Tibial nerve (tissue), 4 donors: ENCODE results near the gene ZNF737. TPM values are rescaled to one million over a fixed set of nuclear protein-coding genes. Genes with fewer than 3 reads are reported as not detected.
"Not testable (repeated sequence)": the region's sequence is repeated elsewhere in the genome, so short reads cannot be mapped to it uniquely, and the experiment has no call there.

ENCODE experiments used
- DNase-seq, 2 donors: peaks; one replicate each; pipeline ENCODE4 v3.0.0-alpha.2; 2019; ENCODE audit warnings: low spot score in 2 of 2
- H3K27ac ChIP-seq, 4 donors: fragments of 200-600 bp; sonication (generic) in 3 of 4; one replicate each; pipeline ENCODE4 v1.5.1; 2017 to 2019; ENCODE audit warnings: mild to moderate bottlenecking in 1 of 4
- H3K27me3 ChIP-seq, 2 donors: fragments of 200-600 bp; sonication (generic) in 1 of 2; one replicate each; pipeline versions ENCODE4 v1.5.1 to v1.6.0; 2017 to 2019
- H3K36me3 ChIP-seq, 3 donors: fragments of 200-600 bp; sonication (generic); one replicate each; pipeline ENCODE4 v1.5.1; 2018 to 2019
- H3K4me1 ChIP-seq, 4 donors: fragments of 200-600 bp; sonication (generic) in 3 of 4; one replicate each; pipeline ENCODE4 v1.5.1; 2017 to 2019
- H3K4me3 ChIP-seq, 4 donors: fragments of 200-600 bp; sonication (generic) in 3 of 4; one replicate each; pipeline ENCODE4 v1.5.1; 2017 to 2019; ENCODE audit warnings: mild to moderate bottlenecking in 1 of 4, moderate library complexity in 1 of 4
- H3K9me3 ChIP-seq, 4 donors: fragments of 200-600 bp; sonication (generic) in 3 of 4; one replicate each; pipeline ENCODE4 v1.5.1; 2017 to 2019
- CTCF ChIP-seq, 5 experiments: fragments of 200-600 bp in 3 of 5; fragments of 450-650 bp in 2 of 5; sonication (generic) in 3 of 5; IDR thresholded peaks; one replicate each; pipeline ENCODE4 v1.5.1; 2016 to 2019; ENCODE audit warnings: antibody characterized with exemption in 5 of 5, mild to moderate bottlenecking in 3 of 5, moderate library complexity in 2 of 5
- EP300 ChIP-seq, 2 donors: sonication (generic); formaldehyde crosslinking; IDR thresholded peaks; one replicate each; pipeline ENCODE4 v1.6.1; 2017; ENCODE audit warnings: antibody characterized with exemption in 2 of 2, mild to moderate bottlenecking in 1 of 2
- POLR2A ChIP-seq, 2 donors: fragments of 450-650 bp; IDR thresholded peaks; one replicate each; pipeline ENCODE4 v1.6.1; 2017; ENCODE audit warnings: antibody characterized with exemption in 2 of 2, mild to moderate bottlenecking in 2 of 2, moderate library complexity in 2 of 2
- WGBS, 2 donors: methylation state at CpG; one replicate each; pipeline ENCODE4 v1.1.5; 2018; 5-methylcytosine and 5-hydroxymethylcytosine counted together
- total RNA-seq, 4 donors: library from RNA; depleted of rRNA; stranded (reverse); fragments of >200 nt; gene quantifications; one replicate each; pipeline ENCODE4 v1.1.0, GENCODE V29; 2016

ZNF737 gene
- total RNA-seq, 4 donors from 2014 or later: 9.8 to 18.0 (median 13.1) TPM

GRCh38 chr19:20558571-20558970, 7.0 kb downstream of the ZNF737 start:
- H3K9me3 ChIP-seq: peaks cover 3 to 94% (median 39%) of the 10 kb centered on the region in 4 donors
- DNase-seq: no peak
- TF ChIP-seq CTCF (IDR thresholded peaks at IDR 0.05) (no peak), POLR2A (IDR thresholded peaks at IDR 0.05) (no peak), EP300 (IDR thresholded peaks at IDR 0.05) (no peak)
- peaks cover 0 to 86% (median 8%) of the 10 kb centered on the region in 3 donors for H3K36me3 ChIP-seq
- H3K4me1 ChIP-seq: peaks cover 0 to 2% (median 0%) of the 10 kb centered on the region in 4 donors
- H3K4me3 ChIP-seq: no peak overlapping the region
- no peak overlapping the region for H3K27ac ChIP-seq
- H3K27me3 ChIP-seq: no peaks in the 10 kb centered on the region

- TF ChIP-seq POLR2A (IDR thresholded peaks at IDR 0.05): no peak
- TF ChIP-seq EP300 (IDR thresholded peaks at IDR 0.05): no peak
- TF ChIP-seq CTCF (IDR thresholded peaks at IDR 0.05): no peak
- no peaks in the 10 kb centered on the region for H3K4me1 ChIP-seq
- no peak overlapping the region for H3K27ac ChIP-seq
- H3K27me3 ChIP-seq: no peaks in the 10 kb centered on the region
- peaks cover 0 to 88% (median 11%) of the 10 kb centered on the region in 3 donors for H3K36me3 ChIP-seq
- H3K4me3 ChIP-seq: no peak overlapping the region
- WGBS, 2 donors: 58 to 63% methylated on average over 4 of the region's 4 CpGs
- no peak for DNase-seq
- peaks cover 3 to 96% (median 42%) of the 10 kb centered on the region in 4 donors for H3K9me3 ChIP-seq
Measured at GRCh38 chr19:20558011-20558410, 7.6 kb downstream of the ZNF737 start.

GRCh38 chr19:20544667-20545333, 20.8 kb downstream of the ZNF737 start:
- DNase-seq, H3K4me3 ChIP-seq, H3K27me3 ChIP-seq, H3K4me1 ChIP-seq, H3K27ac ChIP-seq: not testable (repeated sequence)
- WGBS, 2 donors: 90 to 95% methylated on average over 7 of the region's 7 CpGs
- Histone ChIP-seq H3K9me3 (peaks cover 0 to 100% (median 65%) of the 10 kb centered on the region in 4 donors), H3K36me3 (peaks cover 17 to 97% (median 40%) of the 10 kb centered on the region in 3 donors)

GRCh38 chr19:20530303-20530702, 35.3 kb downstream of the ZNF737 start:
- WGBS, 2 donors: 100% methylated on average over 1 of the region's 29 CpGs; no CpG with 5 or more reads in 1 of the 2 donors
- not testable (repeated sequence) for H3K4me1 ChIP-seq, H3K4me3 ChIP-seq, H3K27ac ChIP-seq, DNase-seq, H3K27me3 ChIP-seq
- peaks cover 0 to 38% (median 0%) of the 10 kb centered on the region in 3 donors for H3K36me3 ChIP-seq
- peaks cover 0 to 78% (median 17%) of the 10 kb centered on the region in 4 donors for H3K9me3 ChIP-seq

GRCh38 chr19:20513189-20513904, 52.2 kb downstream of the ZNF737 start:
- no peak overlapping the region for H3K27ac ChIP-seq
- no peak for DNase-seq
- H3K4me3 ChIP-seq: no peak overlapping the region
- peaks cover 0 to 40% (median 0%) of the 10 kb centered on the region in 4 donors for H3K9me3 ChIP-seq
- no peaks in the 10 kb centered on the region for H3K36me3 ChIP-seq
- H3K4me1 ChIP-seq: no peaks in the 10 kb centered on the region
- TF ChIP-seq POLR2A (IDR thresholded peaks at IDR 0.05) (no peak), EP300 (IDR thresholded peaks at IDR 0.05) (no peak), CTCF (IDR thresholded peaks at IDR 0.05) (no peak)
- no peaks in the 10 kb centered on the region for H3K27me3 ChIP-seq
- 73 to 80% methylated on average over 5 of the region's 5 CpGs for WGBS, 2 donors

- Histone ChIP-seq H3K36me3 (no peaks in the 10 kb centered on the region), H3K27ac (no peak overlapping the region), H3K9me3 (peaks cover 0 to 37% (median 2%) of the 10 kb centered on the region in 4 donors), H3K4me3 (no peak overlapping the region), H3K27me3 (no peaks in the 10 kb centered on the region), H3K4me1 (no peaks in the 10 kb centered on the region)
- 65 to 70% methylated on average over 1 of the region's 1 CpG for WGBS, 2 donors
- TF ChIP-seq EP300 (IDR thresholded peaks at IDR 0.05) (no peak), CTCF (IDR thresholded peaks at IDR 0.05) (no peak), POLR2A (IDR thresholded peaks at IDR 0.05) (no peak)
- DNase-seq: no peak
Measured at GRCh38 chr19:20503476-20503875, 62.1 kb downstream of the ZNF737 start.
